Measurements from ENCODE around the gene PRRT3.

DNA sequence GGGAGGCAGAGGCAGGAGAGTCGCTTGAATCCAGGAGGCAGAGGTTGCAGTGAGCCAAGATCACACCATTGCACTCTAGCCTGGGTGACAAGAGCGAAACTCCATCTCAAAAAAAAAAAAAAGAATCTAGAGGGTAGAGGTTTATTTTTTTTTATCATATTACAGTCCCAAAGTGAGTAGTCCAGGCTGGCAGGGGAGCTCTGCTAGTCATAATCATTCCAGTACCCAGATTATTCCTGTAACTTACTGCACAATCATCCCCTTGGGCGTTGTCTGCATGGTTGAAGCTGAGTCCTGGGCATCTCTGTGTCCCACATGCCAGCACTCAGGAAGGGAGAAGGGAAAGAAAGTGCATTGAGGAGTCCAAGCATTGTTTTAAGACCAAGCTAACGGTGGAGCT, 10.0 kb downstream of the PRRT3 start:
- TF ChIP-seq ZNF670 (CRISPR knock-in tag; IDR thresholded peaks at IDR 0.05; ENCODE audit: borderline replicate concordance) (no peak), PRMT3 (CRISPR knock-in tag; IDR thresholded peaks at IDR 0.05; ENCODE audit: borderline replicate concordance, low read depth) (no peak), SAFB2 (CRISPR knock-in tag; IDR thresholded peaks at IDR 0.05; ENCODE audit: borderline replicate concordance, low read depth) (no peak), POLR2AphosphoS5 (IDR thresholded peaks at IDR 0.05; ENCODE audit: low read depth, low read length) (no peak), ZNF720 (CRISPR knock-in tag; IDR thresholded peaks at IDR 0.05) (no peak)
- TF ChIP-seq, protein P1, sequence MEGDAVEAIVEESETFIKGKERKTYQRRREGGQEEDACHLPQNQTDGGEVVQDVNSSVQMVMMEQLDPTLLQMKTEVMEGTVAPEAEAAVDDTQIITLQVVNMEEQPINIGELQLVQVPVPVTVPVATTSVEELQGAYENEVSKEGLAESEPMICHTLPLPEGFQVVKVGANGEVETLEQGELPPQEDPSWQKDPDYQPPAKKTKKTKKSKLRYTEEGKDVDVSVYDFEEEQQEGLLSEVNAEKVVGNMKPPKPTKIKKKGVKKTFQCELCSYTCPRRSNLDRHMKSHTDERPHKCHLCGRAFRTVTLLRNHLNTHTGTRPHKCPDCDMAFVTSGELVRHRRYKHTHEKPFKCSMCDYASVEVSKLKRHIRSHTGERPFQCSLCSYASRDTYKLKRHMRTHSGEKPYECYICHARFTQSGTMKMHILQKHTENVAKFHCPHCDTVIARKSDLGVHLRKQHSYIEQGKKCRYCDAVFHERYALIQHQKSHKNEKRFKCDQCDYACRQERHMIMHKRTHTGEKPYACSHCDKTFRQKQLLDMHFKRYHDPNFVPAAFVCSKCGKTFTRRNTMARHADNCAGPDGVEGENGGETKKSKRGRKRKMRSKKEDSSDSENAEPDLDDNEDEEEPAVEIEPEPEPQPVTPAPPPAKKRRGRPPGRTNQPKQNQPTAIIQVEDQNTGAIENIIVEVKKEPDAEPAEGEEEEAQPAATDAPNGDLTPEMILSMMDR (CRISPR knock-in tag; IDR thresholded peaks at IDR 0.05) = no peak

Data from HepG2 (cell line).